Hepatocyte (in vitro differentiated cells): ENCODE measurements around the gene BICDL1. TPM values are rescaled to one million over a fixed set of nuclear protein-coding genes. Genes with fewer than 3 reads are reported as not detected.

Experiments
- DNase-seq: peaks from one replicate; pipeline ENCODE4 v3.0.0-alpha.2; 2016; ENCODE audit warnings: low spot score
- H2AFZ ChIP-seq: fragments of 200-600 bp; sonication (generic); 2 replicates; pipeline ENCODE4 v1.6.0; 2016; ENCODE audit warnings: antibody characterized with exemption, mild to moderate bottlenecking
- H3K27ac ChIP-seq: fragments of 200-600 bp; sonication (generic); 2 replicates; pipeline ENCODE4 v1.5.1; 2016; ENCODE audit warnings: mild to moderate bottlenecking
- H3K27me3 ChIP-seq: fragments of 200-600 bp; sonication (generic); 2 replicates; pipeline ENCODE4 v1.6.1; 2016
- H3K36me3 ChIP-seq: fragments of 200-600 bp; sonication (generic); replicated peaks from 2 replicates; pipeline ENCODE4 v1.5.1; 2016; ENCODE audit warnings: low read depth; ENCODE audit not compliant: insufficient read depth
- H3K4me1 ChIP-seq: fragments of 200-600 bp; sonication (generic); 2 replicates; pipeline ENCODE4 v1.5.1; 2016; ENCODE audit warnings: mild to moderate bottlenecking, moderate library complexity; ENCODE audit not compliant: insufficient read depth
- H3K4me2 ChIP-seq: fragments of 200-600 bp; sonication (generic); 2 replicates; pipeline ENCODE4 v1.6.0; 2016
- H3K4me3 ChIP-seq: fragments of 200-600 bp; sonication (generic); 2 replicates; pipeline ENCODE4 v1.5.1; 2016; ENCODE audit warnings: mild to moderate bottlenecking
- H3K79me2 ChIP-seq: fragments of 200-600 bp; sonication (generic); 2 replicates; pipeline ENCODE4 v1.6.0; 2017; ENCODE audit warnings: mild to moderate bottlenecking
- H3K9me2 ChIP-seq: fragments of 200-600 bp; sonication (generic); replicated peaks from 2 replicates; pipeline ENCODE4 v1.6.0; 2017; ENCODE audit warnings: mild to moderate bottlenecking; ENCODE audit not compliant: insufficient read depth
- H3K9me3 ChIP-seq: fragments of 200-600 bp; sonication (generic); 2 replicates; pipeline ENCODE4 v1.5.1; 2016; ENCODE audit warnings: low read depth, mild to moderate bottlenecking
- H4K20me1 ChIP-seq: fragments of 200-600 bp; sonication (generic); 2 replicates; pipeline ENCODE4 v1.6.0; 2016; ENCODE audit warnings: mild to moderate bottlenecking; ENCODE audit not compliant: insufficient read depth, poor library complexity, severe bottlenecking
- CTCF ChIP-seq: fragments of 200-600 bp; sonication (generic); IDR thresholded peaks from 2 replicates; pipeline ENCODE4 v1.5.1; 2016; ENCODE audit warnings: antibody characterized with exemption, mild to moderate bottlenecking; ENCODE audit not compliant: poor library complexity
- EZH2 ChIP-seq: fragments of 200-600 bp; sonication (generic); IDR thresholded peaks from 2 replicates; pipeline ENCODE4 v1.6.1; 2016; ENCODE audit warnings: antibody characterized with exemption, mild to moderate bottlenecking, borderline replicate concordance
- EZH2phosphoT487 ChIP-seq: fragments of 200-600 bp; sonication (generic); IDR thresholded peaks from one replicate; pipeline ENCODE4 v1.6.1; 2018; ENCODE audit warnings: antibody characterized with exemption, mild to moderate bottlenecking, low read depth, moderate library complexity; ENCODE audit not compliant: unreplicated experiment, severe bottlenecking
- WGBS: methylation state at CpG from one replicate; pipeline ENCODE4 v1.1.6; 2016; ENCODE audit warnings: low lambda C conversion rate; ENCODE audit errors: missing lambda C conversion rate; 5-methylcytosine and 5-hydroxymethylcytosine counted together
- polyA plus RNA-seq: library from polyadenylated mRNA; unstranded; fragments of >200 nt; fragmentation: Nextera tagmentation; extraction: Ambion mirVana; gene quantifications from 2 replicates; pipeline ENCODE4 v1.2.1, GENCODE V29; 2016
- total RNA-seq: library from RNA; depleted of rRNA; stranded (reverse); fragments of >200 nt; gene quantifications from 2 replicates; pipeline ENCODE4 v1.2.3, GENCODE V29; 2014

The BICDL1 gene
- total and polyA plus RNA-seq, 2 experiments from 2014 or later = 10.6 to 21.9 TPM

- peak overlapping the region; percentile 82 for H3K4me3 ChIP-seq
- 49% methylated on average over 12 of the region's 12 CpGs for WGBS
- DNase-seq = no peak
- no peak overlapping the region for H3K27ac ChIP-seq
- no peak overlapping the region for H2AFZ ChIP-seq
- H4K20me1 ChIP-seq = no peaks in the 10 kb centered on the region
- peaks cover 22% of the 10 kb centered on the region for H3K27me3 ChIP-seq
- no peaks in the 10 kb centered on the region for H3K36me3 ChIP-seq
- no peak for TF ChIP-seq EZH2phosphoT487
- TF ChIP-seq CTCF = no peak
- no peak for TF ChIP-seq EZH2
- H3K9me2 ChIP-seq = no peaks in the 10 kb centered on the region
- no peaks in the 10 kb centered on the region for H3K9me3 ChIP-seq
- no peaks in the 10 kb centered on the region for H3K79me2 ChIP-seq
- H3K4me1 ChIP-seq = peaks cover 9% of the 10 kb centered on the region
- peak overlapping the region; percentile 100 for H3K4me2 ChIP-seq
Observed at GRCh38 chr12:119990382-119990874, 1.4 kb downstream of the BICDL1 start.

DNA sequence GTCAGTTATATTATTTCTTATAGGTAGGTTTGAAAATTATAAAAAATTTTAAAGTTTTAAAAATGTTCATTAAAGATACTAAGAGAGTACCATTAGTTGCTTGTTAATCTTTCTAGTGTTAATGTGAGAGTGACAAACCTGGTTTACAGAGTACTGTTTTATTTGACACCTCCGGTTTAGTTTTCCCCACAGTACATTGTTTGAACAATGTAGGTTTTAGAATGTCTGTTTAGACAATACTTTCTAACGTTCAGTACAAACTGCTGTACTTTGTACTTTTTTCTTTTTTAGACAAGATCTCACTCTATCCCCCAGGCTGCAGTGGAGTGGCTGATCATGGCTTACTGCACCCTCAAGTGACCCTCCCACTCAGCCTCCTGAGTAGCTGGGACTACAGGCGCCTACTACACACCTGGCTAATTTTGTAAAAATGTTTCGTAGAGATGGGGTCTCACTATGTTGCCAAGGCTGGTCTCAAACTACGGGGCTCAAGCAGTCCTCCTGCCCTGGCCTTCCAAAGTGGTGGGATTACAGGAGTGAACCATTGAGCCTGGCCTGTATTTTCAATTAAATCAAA lies 3.2 kb downstream of the BICDL1 start:
- Histone ChIP-seq H2AFZ (no peak overlapping the region), H4K20me1 (no peaks in the 10 kb centered on the region), H3K9me2 (no peaks in the 10 kb centered on the region), H3K4me3 (no peak overlapping the region), H3K36me3 (no peaks in the 10 kb centered on the region), H3K9me3 (no peaks in the 10 kb centered on the region), H3K27me3 (peaks cover 16% of the 10 kb centered on the region), H3K79me2 (no peaks in the 10 kb centered on the region), H3K4me2 (no peak overlapping the region), H3K4me1 (peaks cover 9% of the 10 kb centered on the region), H3K27ac (no peak overlapping the region)
- no peak for DNase-seq
- WGBS = 79% methylated on average over 5 of the region's 5 CpGs
- no peak for TF ChIP-seq EZH2
- TF ChIP-seq CTCF = no peak
- TF ChIP-seq EZH2phosphoT487 = no peak

DNA sequence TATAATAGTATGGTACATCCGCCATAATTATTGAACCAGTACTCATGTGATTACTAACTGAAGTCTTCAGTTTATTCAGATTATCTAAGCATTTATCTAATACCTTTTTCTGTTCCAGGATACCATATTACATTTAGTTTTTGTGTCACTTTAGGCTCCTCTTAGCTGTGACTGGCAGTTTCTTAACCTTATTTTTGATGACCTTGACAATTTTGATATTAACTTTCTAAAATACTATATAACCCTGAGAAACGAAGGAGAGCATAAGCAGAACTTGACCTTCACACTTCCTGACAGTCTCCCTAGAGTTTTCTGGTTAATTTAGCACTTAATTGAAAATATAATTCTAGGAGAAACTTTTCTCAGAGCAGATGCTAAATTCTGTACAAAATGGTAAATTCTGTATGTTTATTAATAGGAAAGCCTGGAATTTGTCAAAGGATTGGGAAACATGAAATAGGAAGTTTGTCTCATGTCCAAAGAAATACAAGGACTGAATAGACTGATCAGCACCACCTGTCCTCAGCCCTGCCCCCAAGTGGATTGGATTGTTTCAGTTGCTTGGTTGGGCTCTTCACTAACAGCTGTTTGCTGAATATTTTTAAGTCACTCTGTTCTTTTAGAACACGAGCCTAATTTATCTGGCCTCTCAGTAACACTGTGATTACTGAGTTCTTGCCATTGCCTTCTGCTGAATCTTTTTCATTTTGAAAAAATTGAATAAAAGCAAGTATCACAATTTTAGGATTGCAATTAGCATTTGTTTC lies 6.0 kb downstream of the BICDL1 start:
- H3K27ac ChIP-seq = no peak overlapping the region
- H3K9me3 ChIP-seq = no peaks in the 10 kb centered on the region
- H4K20me1 ChIP-seq = no peaks in the 10 kb centered on the region
- H3K4me1 ChIP-seq = peaks cover 7% of the 10 kb centered on the region
- no peak overlapping the region for H3K4me3 ChIP-seq
- peaks cover 16% of the 10 kb centered on the region for H3K27me3 ChIP-seq
- H3K79me2 ChIP-seq = no peaks in the 10 kb centered on the region
- TF ChIP-seq CTCF = no peak
- TF ChIP-seq EZH2 = no peak
- TF ChIP-seq EZH2phosphoT487 = no peak
- H3K4me2 ChIP-seq = no peak overlapping the region
- no peak overlapping the region for H2AFZ ChIP-seq
- H3K9me2 ChIP-seq = no peaks in the 10 kb centered on the region
- DNase-seq = no peak
- 47% methylated on average over 3 of the region's 3 CpGs for WGBS
- no peaks in the 10 kb centered on the region for H3K36me3 ChIP-seq
